Cardiac muscle cell (in vitro differentiated cells and primary cell): ENCODE measurements around the gene RNF212B. TPM values are rescaled to one million over a fixed set of nuclear protein-coding genes. Genes with fewer than 3 reads are reported as not detected.
"Not testable (repeated sequence)": the region's sequence is repeated elsewhere in the genome, so short reads cannot be mapped to it uniquely, and the experiment has no call there.

Experiments used
- DNase-seq, 2 donors: peaks; one replicate each; pipeline versions ENCODE4 v3.0.0 to v3.0.0-alpha.2; 2010 to 2017; ENCODE audit warnings: low read depth in 1 of 2, low spot score in 1 of 2
- H3K27ac ChIP-seq: fragments of 200-600 bp; sonication (generic); 2 replicates; pipeline ENCODE4 v1.5.1; 2016
- H3K27me3 ChIP-seq: fragments of 200-600 bp; sonication (generic); 2 replicates; pipeline ENCODE4 v1.6.0; 2016; ENCODE audit warnings: control low read depth
- H3K36me3 ChIP-seq: fragments of 200-600 bp; sonication (generic); 2 replicates; pipeline ENCODE4 v1.5.1; 2016; ENCODE audit warnings: control low read depth
- H3K4me1 ChIP-seq: fragments of 200-600 bp; sonication (generic); 2 replicates; pipeline ENCODE4 v1.8.1; 2017; ENCODE audit warnings: low read depth, mild to moderate bottlenecking, mixed run types
- H3K4me3 ChIP-seq: fragments of 200-600 bp; sonication (generic); 2 replicates; pipeline ENCODE4 v1.5.1; 2016; ENCODE audit warnings: mild to moderate bottlenecking
- H3K9me3 ChIP-seq: fragments of 200-600 bp; sonication (generic); 2 replicates; pipeline ENCODE4 v1.5.1; 2017; ENCODE audit warnings: low read depth, mild to moderate bottlenecking, control low read depth
- polyA plus RNA-seq: library from polyadenylated mRNA; unstranded; fragments of >200 nt; fragmentation: Nextera tagmentation; extraction: Ambion mirVana; gene quantifications from 2 replicates; pipeline ENCODE4 v1.2.1, GENCODE V29; 2016
- total RNA-seq: library from RNA; depleted of rRNA; stranded (reverse); fragments of >200 nt; gene quantifications from 2 replicates; pipeline ENCODE4 v1.2.3, GENCODE V29; 2016
- TF ChIP-seq, protein P1 (sequence below): IDR thresholded peaks from 2 replicates; pipeline ENCODE4 v1.5.1; 2012; ENCODE audit warnings: low read depth, mild to moderate bottlenecking, low read length

Gene RNF212B
- total and polyA plus RNA-seq, 2 experiments from 2014 or later: not detected

DNA sequence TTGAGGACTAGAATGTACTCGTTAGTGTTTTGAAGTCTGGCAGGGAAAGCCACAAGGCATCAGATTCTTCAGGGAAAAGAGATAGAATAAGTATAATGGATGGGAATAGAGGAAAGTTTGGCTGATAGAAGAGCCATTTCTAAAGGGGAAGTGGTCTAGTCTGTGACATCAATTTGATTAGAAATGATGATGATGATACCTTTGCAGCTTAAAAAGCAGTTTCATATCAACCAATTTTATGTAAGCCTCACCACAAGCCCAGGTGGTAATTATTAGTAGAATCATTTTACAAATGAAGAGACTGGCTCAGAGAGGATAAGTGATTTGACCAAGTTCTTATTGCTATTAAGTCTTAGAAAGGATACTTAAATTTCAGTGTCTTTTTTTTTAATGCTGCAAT, 2.9 kb downstream of the RNF212B start:
- H3K27ac ChIP-seq: no peak overlapping the region
- no peaks in the 10 kb centered on the region for H3K4me1 ChIP-seq
- H3K4me3 ChIP-seq: no peak overlapping the region
- H3K36me3 ChIP-seq: no peaks in the 10 kb centered on the region
- TF ChIP-seq, protein P1, sequence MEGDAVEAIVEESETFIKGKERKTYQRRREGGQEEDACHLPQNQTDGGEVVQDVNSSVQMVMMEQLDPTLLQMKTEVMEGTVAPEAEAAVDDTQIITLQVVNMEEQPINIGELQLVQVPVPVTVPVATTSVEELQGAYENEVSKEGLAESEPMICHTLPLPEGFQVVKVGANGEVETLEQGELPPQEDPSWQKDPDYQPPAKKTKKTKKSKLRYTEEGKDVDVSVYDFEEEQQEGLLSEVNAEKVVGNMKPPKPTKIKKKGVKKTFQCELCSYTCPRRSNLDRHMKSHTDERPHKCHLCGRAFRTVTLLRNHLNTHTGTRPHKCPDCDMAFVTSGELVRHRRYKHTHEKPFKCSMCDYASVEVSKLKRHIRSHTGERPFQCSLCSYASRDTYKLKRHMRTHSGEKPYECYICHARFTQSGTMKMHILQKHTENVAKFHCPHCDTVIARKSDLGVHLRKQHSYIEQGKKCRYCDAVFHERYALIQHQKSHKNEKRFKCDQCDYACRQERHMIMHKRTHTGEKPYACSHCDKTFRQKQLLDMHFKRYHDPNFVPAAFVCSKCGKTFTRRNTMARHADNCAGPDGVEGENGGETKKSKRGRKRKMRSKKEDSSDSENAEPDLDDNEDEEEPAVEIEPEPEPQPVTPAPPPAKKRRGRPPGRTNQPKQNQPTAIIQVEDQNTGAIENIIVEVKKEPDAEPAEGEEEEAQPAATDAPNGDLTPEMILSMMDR: no peak
- DNase-seq: no peak
- no peaks in the 10 kb centered on the region for H3K27me3 ChIP-seq
- H3K9me3 ChIP-seq: no peaks in the 10 kb centered on the region

DNA sequence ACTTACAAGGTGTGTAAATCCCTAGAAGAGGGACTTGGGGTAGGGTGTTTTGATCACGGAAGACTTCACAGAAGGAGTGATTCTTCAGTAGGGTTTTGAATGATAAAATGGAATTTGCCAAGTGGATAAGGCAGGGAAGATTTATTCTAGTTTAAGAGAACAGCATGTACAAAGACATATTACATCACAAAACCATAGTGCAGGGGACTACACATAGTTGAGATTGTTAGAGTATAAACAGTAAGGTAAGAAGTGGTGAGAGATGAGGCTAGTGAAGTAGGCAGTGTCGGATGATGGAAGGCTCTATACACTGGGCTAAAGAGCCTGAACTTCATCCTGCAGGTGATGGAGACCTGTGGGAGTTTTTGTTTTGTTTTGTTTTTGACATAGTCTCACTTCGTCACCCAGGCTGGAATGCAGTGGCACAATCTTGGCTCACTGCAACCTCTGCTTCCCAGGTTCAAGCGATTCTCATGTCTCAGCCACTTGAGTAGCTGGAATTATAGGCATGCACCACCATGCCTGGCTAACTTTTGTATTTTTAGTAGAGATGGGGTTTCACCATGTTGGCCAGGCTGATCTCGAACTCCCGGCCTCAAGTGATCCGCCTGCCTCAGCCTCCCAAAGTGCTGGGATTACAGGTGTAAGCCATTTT, 3.5 kb downstream of the RNF212B start:
- H3K4me3 ChIP-seq, DNase-seq, H3K4me1 ChIP-seq, H3K27me3 ChIP-seq, H3K9me3 ChIP-seq, H3K27ac ChIP-seq, H3K36me3 ChIP-seq: not testable (repeated sequence)

DNA sequence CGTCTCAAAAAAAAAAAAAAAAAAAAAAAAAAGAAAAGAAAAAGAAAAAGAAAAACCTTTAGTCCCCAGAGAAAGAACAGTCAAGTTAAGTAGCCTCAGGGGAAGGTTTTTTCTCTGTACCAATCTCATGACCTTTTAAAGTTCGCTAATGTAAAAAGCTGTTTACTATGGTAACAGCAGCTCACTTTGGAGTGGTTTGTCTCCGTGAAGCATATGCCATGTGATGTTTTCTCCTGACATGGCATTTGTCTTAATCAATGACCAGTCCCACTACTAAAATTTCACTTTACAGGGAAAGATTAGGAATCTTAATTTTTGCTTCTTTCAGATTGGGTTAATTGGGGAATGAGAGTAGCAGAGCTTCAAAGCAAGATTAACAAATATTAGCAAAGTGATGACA, 4.3 kb downstream of the RNF212B start:
- Histone ChIP-seq H3K4me1 (no peaks in the 10 kb centered on the region), H3K27ac (no peak overlapping the region), H3K27me3 (no peaks in the 10 kb centered on the region), H3K9me3 (no peaks in the 10 kb centered on the region), H3K36me3 (no peaks in the 10 kb centered on the region), H3K4me3 (no peak overlapping the region)
- TF ChIP-seq, protein P1: no peak
- no peak for DNase-seq

DNA sequence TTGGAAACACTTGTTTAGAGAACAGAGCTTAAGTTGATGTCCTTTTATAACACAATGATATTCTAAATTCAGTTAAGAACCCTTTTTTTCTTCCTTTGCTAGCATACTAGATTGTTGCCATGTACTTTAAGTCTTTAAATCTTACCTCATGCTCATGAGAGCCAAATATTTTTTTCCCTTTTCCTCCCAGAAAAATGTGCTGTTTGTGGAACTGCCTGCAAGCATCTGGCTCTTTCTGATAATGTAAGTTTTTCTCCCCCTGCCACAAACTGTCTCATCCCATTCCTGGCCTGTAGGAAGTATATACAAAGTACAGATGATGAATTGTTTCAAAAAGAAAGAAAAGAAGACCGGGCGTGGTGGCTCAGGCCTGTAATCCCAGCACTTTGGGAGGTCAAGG, 5.3 kb downstream of the RNF212B start:
- H3K27ac ChIP-seq: no peak overlapping the region

DNA sequence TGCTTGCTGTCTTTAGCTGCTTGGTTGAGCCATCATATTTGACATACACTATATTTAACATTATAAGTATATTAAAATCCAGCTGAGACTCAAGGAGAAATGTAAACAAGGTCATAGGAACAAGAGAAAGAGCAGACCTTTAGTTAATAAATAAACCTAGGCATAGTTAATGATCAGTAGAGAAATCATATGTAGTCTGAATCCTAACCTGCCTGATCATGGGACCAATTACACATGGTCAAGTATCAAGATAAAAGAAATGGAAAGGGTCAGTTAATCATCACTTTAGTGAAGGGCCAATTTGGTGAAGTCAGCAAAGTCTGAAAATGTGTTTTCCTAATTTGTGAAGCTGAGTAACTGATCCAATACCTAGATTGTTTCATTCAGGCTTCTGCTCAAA, 7.5 kb downstream of the RNF212B start:
- H3K36me3 ChIP-seq: no peaks in the 10 kb centered on the region
- no peak overlapping the region for H3K4me3 ChIP-seq
- no peak overlapping the region for H3K27ac ChIP-seq
- H3K4me1 ChIP-seq: no peaks in the 10 kb centered on the region
- H3K27me3 ChIP-seq: no peaks in the 10 kb centered on the region
- DNase-seq: no peak
- TF ChIP-seq, protein P1: no peak
- no peaks in the 10 kb centered on the region for H3K9me3 ChIP-seq

More for the DNA sequence above, 5.3 kb downstream of the RNF212B start:
- no peak overlapping the region for H3K4me3 ChIP-seq
- DNase-seq: no peak
- H3K36me3 ChIP-seq: no peaks in the 10 kb centered on the region
- H3K4me1 ChIP-seq: no peaks in the 10 kb centered on the region
- TF ChIP-seq, protein P1: no peak
- H3K9me3 ChIP-seq: no peaks in the 10 kb centered on the region
- H3K27me3 ChIP-seq: no peaks in the 10 kb centered on the region

DNA sequence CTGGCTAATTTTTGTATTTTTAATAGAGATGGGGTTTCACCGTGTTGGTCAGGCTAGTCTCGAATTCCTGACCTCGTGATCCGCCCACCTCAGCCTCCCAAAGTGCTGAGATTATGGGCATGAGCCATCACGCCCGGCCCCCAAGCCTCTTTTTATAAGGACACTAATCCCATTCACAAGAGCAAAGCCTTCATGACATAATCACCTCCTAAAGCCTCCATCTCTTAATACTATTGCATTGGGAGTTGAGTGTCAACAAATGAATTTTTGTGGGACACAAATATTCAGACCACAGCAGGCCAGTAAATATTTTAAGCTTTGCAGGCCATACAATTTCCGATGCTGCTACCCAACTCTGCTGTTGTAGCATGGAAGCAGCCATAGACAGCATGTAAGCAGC, 10.9 kb downstream of the RNF212B start:
- DNase-seq: no peak
- no peak overlapping the region for H3K4me3 ChIP-seq
- H3K9me3 ChIP-seq: no peaks in the 10 kb centered on the region
- H3K4me1 ChIP-seq: no peaks in the 10 kb centered on the region
- TF ChIP-seq, protein P1: no peak
- peaks cover 6% of the 10 kb centered on the region for H3K27me3 ChIP-seq
- H3K27ac ChIP-seq: no peak overlapping the region
- H3K36me3 ChIP-seq: no peaks in the 10 kb centered on the region
